Parathyroid adenoma (tissue), 2 donors: ENCODE data around the gene UBB.
A peak's percentile ranks its signal among the peaks of the same experiment; 100 is the strongest.

Source experiments
- H2AFZ ChIP-seq: fragments of 300-600 bp; sonication (generic); one replicate; pipeline ENCODE4 v1.7.0; 2017; ENCODE audit warnings: antibody characterized with exemption, mild to moderate bottlenecking
- H3K27ac ChIP-seq: fragments of 300-600 bp; sonication (generic); one replicate; pipeline ENCODE4 v1.7.0; 2017
- H3K27me3 ChIP-seq: fragments of 300-600 bp; sonication (generic); one replicate; pipeline ENCODE4 v1.7.0; 2017; ENCODE audit warnings: low read length; ENCODE audit not compliant: control insufficient read depth, insufficient read depth
- H3K36me3 ChIP-seq: fragments of 300-600 bp; sonication (generic); one replicate; pipeline ENCODE4 v1.7.0; 2017; ENCODE audit warnings: low read length; ENCODE audit not compliant: control insufficient read depth, insufficient read depth
- H3K4me1 ChIP-seq: fragments of 300-600 bp; sonication (generic); one replicate; pipeline ENCODE4 v1.7.0; 2017; ENCODE audit warnings: control low read depth
- H3K4me2 ChIP-seq: fragments of 300-600 bp; sonication (generic); one replicate; pipeline ENCODE4 v1.7.0; 2017; ENCODE audit warnings: low read length
- H3K4me3 ChIP-seq: fragments of 300-600 bp; sonication (generic); one replicate; pipeline ENCODE4 v1.7.0; 2017; ENCODE audit warnings: low read depth, low read length
- H3K79me2 ChIP-seq: fragments of 300-600 bp; sonication (generic); one replicate; pipeline ENCODE4 v1.7.0; 2017; ENCODE audit warnings: control low read depth
- H3K9ac ChIP-seq: fragments of 300-600 bp; sonication (generic); one replicate; pipeline ENCODE4 v1.7.0; 2017; ENCODE audit warnings: mild to moderate bottlenecking
- H3K9me3 ChIP-seq: fragments of 300-600 bp; sonication (generic); one replicate; pipeline ENCODE4 v1.7.0; 2017; ENCODE audit warnings: low read length; ENCODE audit not compliant: control insufficient read depth
- CTCF ChIP-seq: fragments of 300-600 bp; sonication (generic); IDR thresholded peaks from one replicate; pipeline ENCODE4 v1.7.0; 2017; ENCODE audit warnings: antibody characterized with exemption, mild to moderate bottlenecking
- donor health status: primary hyperparathyroidism.

UBB gene

GRCh38 chr17:16371742-16372141, 9.1 kb upstream of the UBB start:
- Histone ChIP-seq H3K27me3 (no peaks in the 10 kb centered on the region), H3K9me3 (no peaks in the 10 kb centered on the region), H2AFZ (no peak overlapping the region), H3K4me2 (no peak overlapping the region), H3K36me3 (no peaks in the 10 kb centered on the region), H3K4me3 (no peak overlapping the region), H3K27ac (no peak overlapping the region), H3K79me2 (no peaks in the 10 kb centered on the region), H3K9ac (no peak overlapping the region), H3K4me1 (no peaks in the 10 kb centered on the region)
- TF ChIP-seq CTCF: no peak

- no peak overlapping the region for H3K9ac ChIP-seq
- H2AFZ ChIP-seq: no peak overlapping the region
- H3K4me2 ChIP-seq: no peak overlapping the region
- H3K27me3 ChIP-seq: no peaks in the 10 kb centered on the region
- H3K4me1 ChIP-seq: no peaks in the 10 kb centered on the region
- H3K79me2 ChIP-seq: no peaks in the 10 kb centered on the region
- H3K36me3 ChIP-seq: no peaks in the 10 kb centered on the region
- H3K27ac ChIP-seq: no peak overlapping the region
- TF ChIP-seq CTCF: no peak
- no peak overlapping the region for H3K4me3 ChIP-seq
- no peaks in the 10 kb centered on the region for H3K9me3 ChIP-seq
These were observed 6.5 kb upstream of the UBB start for GRCh38 chr17:16374146-16374938.

GRCh38 chr17:16377941-16378341, 3.0 kb upstream of the UBB start:
- H3K27me3 ChIP-seq: no peaks in the 10 kb centered on the region
- no peak overlapping the region for H3K4me2 ChIP-seq
- peak overlapping the region; percentile 17 for H3K27ac ChIP-seq
- TF ChIP-seq CTCF: no peak
- peaks cover 12% of the 10 kb centered on the region for H3K79me2 ChIP-seq
- H3K4me1 ChIP-seq: peaks cover under 1% of the 10 kb centered on the region
- peak overlapping the region; percentile 29 for H2AFZ ChIP-seq
- no peaks in the 10 kb centered on the region for H3K36me3 ChIP-seq
- no peaks in the 10 kb centered on the region for H3K9me3 ChIP-seq
- H3K9ac ChIP-seq: no peak overlapping the region
- no peak overlapping the region for H3K4me3 ChIP-seq

- Histone ChIP-seq H3K4me3 (no peak overlapping the region), H3K79me2 (peaks cover 20% of the 10 kb centered on the region), H3K36me3 (no peaks in the 10 kb centered on the region), H3K9ac (no peak overlapping the region), H3K27me3 (no peaks in the 10 kb centered on the region), H3K9me3 (no peaks in the 10 kb centered on the region), H2AFZ (no peak overlapping the region), H3K27ac (no peak overlapping the region), H3K4me1 (peaks cover 8% of the 10 kb centered on the region), H3K4me2 (no peak overlapping the region)
- TF ChIP-seq CTCF: no peak
These were observed 2.1 kb upstream of the UBB start for GRCh38 chr17:16378636-16379282.
